COLO668 (cell line): ENCODE results near the gene GPR39.

Experiments used
- DNase-seq: peaks from one replicate; lab custom pipeline; 2025; ENCODE audit not compliant: unreplicated experiment; lab: John Stamatoyannopoulos, UW

Gene GPR39

DNA sequence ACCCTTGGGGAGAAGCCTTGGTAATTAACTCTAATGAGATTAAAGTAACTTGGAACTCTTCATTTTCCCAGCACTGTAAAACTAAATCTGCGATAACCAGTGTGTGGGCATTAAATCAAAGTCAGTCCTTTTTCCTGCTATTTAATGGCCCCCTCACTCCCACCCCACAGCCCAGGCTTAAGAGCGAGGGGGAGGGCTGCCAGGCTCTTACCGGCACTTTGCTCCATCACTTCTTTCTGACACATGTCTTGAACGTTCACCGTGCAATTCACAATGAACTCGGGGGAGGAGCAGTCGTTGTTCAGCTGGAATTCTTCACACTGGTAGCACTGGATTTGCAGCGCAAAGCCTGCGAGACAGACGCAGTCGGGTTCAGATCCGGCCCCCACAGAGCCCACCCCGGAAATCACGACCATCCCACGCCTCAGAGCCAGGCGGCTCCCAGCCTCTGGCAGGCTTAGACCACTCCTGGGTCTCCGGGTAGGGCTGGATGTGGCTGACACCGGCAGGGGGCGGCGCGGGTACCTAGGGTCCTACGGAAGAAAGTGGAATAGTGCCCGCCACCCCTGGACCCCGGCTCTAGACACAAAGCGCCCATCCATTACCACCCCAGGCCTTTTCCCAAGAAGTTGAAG lies 251.7 kb downstream of the GPR39 start:
- peak; percentile 30 for DNase-seq

DNA sequence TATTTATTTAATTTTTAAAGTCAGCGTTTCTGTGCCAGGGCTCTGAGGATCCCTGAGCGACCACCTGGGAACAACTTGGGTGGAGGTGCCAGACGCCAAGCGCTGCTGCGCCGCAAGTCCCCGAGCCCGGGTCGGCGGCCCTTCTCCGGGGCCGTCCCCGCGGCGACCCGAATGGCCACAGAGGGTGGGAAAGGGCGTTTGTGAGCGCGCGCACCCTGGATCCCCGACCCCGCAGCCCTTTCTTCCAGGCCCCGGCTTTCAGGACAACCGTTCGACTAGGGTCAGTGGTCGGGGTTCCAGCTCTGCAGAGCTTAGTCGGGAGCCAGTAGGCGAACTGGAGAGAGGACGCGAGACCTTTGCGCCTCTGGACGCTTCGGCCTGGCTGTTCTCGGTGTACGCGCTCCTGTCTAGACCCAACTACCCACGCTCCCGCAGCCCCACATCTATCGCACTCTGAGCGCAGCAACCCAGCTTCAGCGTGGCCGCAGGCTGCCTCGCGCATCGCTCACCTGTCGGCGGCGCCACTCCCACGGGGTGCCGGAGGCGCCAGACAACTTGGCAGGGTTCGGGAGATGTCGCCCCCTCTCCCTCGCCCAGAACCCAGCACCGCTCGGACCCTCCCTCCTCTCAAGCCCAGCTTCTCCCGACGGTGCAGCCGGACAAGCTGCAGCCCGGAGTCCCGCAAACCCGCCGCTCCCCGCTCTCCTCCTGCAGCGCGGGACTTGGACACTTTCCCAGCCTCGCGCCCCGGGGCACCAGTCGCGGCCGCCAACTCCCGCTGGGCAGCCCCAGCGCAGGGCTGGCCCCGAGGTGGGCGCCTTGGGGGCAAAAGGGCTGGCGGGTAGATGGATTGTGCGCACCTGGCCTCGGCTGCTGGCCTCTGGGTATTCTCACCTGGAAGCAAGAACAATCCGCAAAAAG lies 252.6 kb downstream of the GPR39 start:
- DNase-seq = peak; percentile 64

DNA sequence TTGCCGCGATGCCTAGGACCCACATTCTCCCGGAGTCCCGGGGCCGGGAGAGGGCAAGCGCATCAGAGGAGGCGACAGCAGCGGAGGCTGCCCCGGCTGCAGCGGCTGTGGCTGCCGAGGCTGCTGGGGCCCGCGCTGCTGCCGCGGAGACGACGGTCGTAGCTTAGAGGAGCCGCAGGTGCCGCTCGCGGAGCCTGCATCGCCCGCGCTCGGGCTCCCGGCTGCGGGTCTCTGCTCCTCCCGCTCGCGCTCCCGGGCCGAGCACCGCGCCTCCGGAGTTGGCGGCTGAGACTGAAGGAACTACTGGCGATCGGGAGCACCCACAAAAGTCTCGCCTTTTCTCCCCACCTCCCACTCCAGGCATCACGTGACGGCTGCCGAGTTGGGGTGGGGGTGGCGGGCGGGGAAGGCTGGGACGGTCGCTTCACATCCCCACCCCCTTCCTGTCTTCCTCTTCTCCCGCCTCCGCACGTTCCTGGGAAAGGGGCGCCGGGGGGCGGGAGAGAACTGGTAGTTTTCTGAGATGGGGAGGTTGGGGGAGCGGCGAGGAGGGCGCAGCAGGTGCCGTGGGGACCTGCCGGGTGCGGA lies 253.4 kb downstream of the GPR39 start, which contains the start of gene LYPD1:
TSS of gene LYPD1 (minus strand) at position 298 of the 588 bp plus-strand sequence. CDS start at position 25, 273 bp downstream.
- peak; percentile 74 for DNase-seq

DNA sequence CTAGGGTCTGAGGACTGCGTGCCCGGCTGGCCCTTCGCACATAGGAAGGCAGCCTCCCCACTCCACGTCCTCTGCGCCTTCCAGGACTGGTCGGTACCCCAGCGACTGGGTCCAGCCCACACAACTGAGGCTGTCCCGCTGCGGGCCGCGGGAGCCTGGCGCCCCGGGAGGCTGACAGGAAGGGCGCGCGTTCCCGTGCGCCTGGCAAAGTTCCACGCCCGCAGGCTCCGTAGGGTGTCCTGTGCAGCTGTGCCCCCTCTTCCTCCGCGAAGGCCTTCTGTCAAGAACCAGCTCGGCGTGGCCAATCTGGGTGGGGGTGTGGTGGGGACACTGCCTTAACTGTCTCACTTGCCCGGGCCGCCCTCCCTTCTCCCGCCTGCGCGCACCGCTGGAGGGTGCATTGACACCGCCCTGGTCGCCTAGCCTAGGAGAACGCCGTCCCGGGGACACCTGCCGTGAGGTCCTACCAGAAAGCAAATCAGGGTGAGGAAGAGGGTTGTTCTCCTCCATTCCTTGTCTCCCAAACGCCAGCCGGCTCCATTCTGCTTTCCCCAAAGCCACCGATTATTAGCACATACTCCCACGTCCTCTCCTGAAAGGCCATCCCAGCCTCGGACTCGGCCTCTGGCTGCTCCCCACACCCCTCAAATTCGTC lies 254.0 kb downstream of the GPR39 start:
- DNase-seq = peak; percentile 75

DNA sequence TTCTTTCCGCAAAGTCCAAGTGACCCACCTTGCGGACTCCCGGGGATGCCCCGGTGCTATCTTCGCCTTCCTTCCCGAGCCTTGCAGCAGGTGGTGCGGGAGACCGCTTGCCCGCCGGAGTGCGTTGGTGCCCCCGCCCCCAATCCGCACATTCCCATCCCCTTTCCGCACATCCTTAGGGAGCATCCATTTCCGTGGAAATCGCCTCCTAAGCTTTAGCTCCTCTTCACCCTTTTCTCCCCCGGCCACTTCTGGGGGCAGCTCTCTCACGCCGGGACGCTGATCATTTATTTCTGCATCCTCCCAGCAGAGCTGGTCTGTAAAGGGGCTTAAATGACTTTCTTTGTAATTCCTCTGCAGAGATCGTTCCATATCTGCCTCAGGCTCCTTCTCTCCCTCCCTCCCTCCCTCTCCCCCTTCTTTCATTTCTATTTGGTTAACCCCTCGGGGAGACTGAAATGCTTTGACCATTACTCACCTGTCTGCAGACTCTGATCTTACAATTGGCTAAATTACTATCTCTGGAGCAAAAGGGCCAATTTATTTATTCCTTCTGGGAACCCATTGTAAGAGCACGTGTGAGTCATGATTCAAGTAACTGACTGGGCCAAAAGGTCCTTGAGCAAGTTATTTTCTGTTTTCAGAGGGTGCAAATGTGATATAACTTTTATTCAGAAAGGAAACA lies 254.7 kb downstream of the GPR39 start:
- DNase-seq = no peak

DNA sequence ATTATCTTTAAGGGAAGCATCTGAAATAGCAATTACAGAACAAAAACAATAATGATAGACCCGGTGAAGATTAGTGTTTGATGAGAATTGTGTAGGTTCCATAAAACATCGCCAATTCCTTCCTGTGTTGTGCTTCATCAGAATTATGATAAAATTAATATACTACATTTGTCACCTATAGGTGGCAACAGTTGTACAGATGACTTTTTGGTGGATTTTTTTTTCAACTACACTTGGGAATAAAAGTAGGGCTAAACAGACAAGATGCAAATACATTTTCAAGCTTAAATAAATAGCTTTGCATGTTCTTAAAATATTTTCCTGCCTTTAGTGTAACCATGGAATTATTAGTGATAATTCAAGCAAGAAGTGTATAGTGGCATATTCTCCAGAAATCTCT lies 260.4 kb downstream of the GPR39 start:
- no peak for DNase-seq

DNA sequence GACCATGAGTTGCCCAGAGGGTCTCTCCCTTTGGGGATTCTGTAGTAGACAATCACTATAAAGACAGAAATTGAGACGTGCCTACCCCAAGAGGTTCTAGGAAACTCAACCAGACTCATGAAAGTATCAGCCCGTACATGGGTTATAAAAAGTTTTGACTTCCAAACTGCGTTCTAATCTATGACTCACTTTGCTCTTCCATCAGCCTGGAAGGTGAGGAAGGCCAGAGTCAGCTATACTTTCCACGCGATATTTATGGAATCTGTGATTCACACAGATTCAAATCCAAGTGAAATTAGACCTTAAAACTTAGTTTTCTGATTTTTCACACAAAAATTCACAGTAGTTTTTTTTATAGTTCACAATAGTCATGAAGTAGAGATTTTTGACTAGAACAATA lies 261.1 kb downstream of the GPR39 start:
- no peak for DNase-seq

DNA sequence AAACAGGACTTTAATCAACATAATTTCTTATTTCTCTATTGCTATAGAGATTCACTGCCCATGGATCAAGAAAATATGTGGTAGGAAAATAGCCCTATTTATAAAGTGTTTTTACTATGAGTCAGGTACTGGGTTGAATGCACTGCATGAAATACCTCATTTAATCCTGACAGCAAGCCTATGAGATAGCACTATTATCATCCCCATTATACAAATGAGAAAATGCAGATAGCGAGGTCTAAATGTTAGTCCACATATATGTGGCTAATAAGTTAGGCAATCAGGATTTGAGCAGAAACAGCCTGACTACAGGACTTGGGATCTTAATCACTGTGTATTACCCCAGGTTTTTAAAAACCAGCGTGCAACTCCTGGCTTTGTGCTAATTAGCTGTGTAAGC lies 261.9 kb downstream of the GPR39 start:
- DNase-seq = no peak

DNA sequence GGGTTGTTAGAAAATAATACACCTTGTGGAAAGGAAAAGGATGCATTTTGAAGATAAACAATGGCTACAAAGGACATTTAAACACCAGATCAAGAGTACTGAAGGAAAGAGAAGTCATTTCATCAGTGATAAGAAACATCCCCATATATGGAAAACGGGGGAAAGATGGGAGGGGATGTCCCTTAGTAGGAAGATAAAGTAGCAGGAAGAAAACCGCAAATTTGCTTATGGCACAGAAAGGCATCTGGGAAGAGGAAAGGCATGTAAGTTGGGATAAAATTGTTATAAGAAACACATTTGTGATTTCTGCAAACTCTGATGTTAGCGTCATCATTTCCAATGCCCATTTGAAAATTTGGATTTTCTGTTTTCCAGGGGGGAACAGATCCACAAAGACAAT lies 263.9 kb downstream of the GPR39 start:
- no peak for DNase-seq

DNA sequence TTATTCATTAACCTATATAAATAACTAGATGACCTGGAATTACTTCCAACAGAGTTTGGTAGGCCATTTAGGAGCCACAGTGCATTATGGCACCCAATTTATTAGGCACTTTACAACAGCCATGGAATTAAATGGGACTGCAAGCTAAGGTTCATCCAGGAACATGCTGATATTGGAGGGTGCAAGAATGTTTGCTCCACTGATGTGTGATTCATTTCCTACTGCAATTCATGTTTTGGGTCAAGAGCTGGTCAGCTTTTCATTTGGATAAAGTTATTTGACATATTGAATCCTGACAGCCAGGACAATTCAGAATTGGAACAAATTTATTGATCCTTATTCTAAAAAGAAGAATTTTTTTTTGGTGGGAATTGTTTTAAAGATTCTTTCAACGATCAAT lies 265.2 kb downstream of the GPR39 start:
- no peak for DNase-seq

DNA sequence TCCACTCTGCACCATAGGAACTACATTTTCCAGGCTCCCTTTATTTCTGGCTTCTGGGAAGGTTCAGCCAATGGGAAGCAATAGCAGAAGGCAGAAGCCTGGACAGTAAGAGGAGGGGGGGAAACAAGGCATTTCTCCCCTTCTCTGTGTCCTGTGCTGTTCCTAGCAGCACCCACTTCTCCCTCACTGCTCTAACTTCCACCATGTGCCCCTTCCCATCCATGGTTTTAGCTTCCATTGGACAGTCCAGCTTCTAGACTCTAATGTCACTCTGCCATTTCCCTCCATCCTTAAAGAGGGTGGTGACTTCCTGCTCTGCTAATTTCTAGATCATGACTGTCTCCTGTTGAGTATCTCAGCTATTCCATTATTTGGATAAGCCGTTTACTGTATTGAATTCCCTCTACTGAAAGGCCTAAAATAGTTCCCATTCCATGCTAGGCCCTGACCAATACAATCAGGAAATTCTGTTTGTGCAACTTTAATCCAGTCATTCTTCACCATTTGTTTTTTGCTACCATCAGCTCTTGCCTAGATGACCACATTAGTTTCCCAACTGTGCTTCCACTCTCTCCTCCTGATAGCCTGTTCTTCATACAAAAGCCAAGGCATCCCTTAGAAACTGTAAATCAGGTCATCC lies 274.2 kb downstream of the GPR39 start:
- no peak for DNase-seq

DNA sequence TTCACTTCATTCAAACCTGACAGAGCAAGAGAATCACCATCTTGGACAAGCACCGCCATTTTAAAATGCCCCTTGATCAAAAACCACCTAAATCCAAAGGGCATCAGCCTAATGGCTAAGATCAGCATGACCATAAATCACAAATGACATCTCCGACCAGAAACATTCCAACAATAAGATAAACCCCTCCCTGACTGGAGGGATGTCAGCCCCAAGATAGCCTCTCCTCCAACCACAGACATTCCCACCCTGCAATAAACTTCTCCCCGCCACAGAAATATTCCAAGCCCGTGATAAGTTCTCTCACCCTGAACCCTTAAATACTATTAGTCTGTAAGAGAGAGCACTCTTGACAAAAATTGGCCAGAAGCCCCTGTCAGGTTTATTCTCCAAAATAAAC lies 275.0 kb downstream of the GPR39 start:
- DNase-seq = no peak

DNA sequence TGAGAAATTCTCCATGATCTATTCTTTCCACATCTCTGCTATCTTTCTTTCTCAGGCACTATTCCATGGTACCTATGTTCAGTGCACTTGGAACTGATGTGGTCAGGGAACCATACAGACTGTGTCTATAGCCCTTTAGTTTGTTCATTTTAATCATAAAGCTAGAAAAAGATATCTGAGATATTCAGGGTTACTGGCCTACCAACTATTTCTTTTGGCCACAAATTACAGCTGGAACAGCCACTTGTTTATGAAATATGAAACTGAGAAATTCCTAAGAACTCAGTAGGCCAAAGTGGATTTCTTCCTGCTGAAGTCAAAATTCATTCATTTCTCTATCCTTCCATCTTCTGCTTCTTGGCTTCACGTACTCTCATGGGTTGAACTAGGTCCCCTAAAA lies 276.2 kb downstream of the GPR39 start:
- DNase-seq = no peak
